SK-N-MC (cell line): ENCODE measurements around the gene STXBP5L.

Experiments used
- EZH2 ChIP-seq: fragments of 200-600 bp; sonication (generic); IDR thresholded peaks from one replicate; pipeline ENCODE4 v1.6.1; 2017; ENCODE audit warnings: antibody characterized with exemption
- FOXP2 ChIP-seq: optimal IDR thresholded peaks from 2 replicates; pipeline ENCODE3; 2011; ENCODE audit warnings: mild to moderate bottlenecking, moderate library complexity; ENCODE audit not compliant: insufficient read depth; ENCODE audit errors: extremely low read length, control extremely low read depth
- POLR2AphosphoS5 ChIP-seq: IDR thresholded peaks from 2 replicates; pipeline ENCODE4 v1.6.1; 2012; ENCODE audit warnings: mild to moderate bottlenecking, low read depth, low read length, borderline replicate concordance

- TF ChIP-seq EZH2, result no peak
- TF ChIP-seq POLR2AphosphoS5, result no peak
- TF ChIP-seq FOXP2, result no peak
Observed at GRCh38 chr3:120926146-120926545, 18.1 kb downstream of the STXBP5L start.
